K562 (cell line): ENCODE results near the gene SLC23A2.

ENCODE experiments used
- ADNP ChIP-seq: fragments of 200-800 bp; sonication (Bioruptor generic); IDR thresholded peaks from 2 replicates; pipeline ENCODE4 v1.6.1; 2016; ENCODE audit warnings: missing genetic modification characterization, missing compliant biosample characterization
- CHD2 ChIP-seq: IDR thresholded peaks from 2 replicates; pipeline ENCODE4 v1.6.1; 2011; ENCODE audit warnings: low read depth, low read length
- CREM ChIP-seq: IDR thresholded peaks from 2 replicates; pipeline ENCODE4 v1.6.1; 2014; ENCODE audit warnings: antibody characterized with exemption, low read depth
- HDGF ChIP-seq: fragments of 450-650 bp; IDR thresholded peaks from 2 replicates; pipeline ENCODE4 v1.6.1; 2016
- ID3 ChIP-seq, 2 experiments: fragments of 250-450 bp in 1 of 2; fragments of 450-650 bp in 1 of 2; sonication (Bioruptor Pico) in 1 of 2; IDR thresholded peaks; 2 replicates each; pipeline versions ENCODE4 v1.6.1 to v1.8.0; 2016 to 2021; ENCODE audit warnings: mild to moderate bottlenecking in 2 of 2, moderate library complexity in 2 of 2, missing compliant biosample characterization in 1 of 2, missing genetic modification characterization in 1 of 2
- JUND ChIP-seq, 2 experiments: IDR thresholded peaks; 2 replicates in 1 of 2; 3 replicates in 1 of 2; pipeline ENCODE4 v1.6.1; 2011; ENCODE audit warnings: borderline replicate concordance in 2 of 2, low read depth in 2 of 2, low read length in 2 of 2, improper control_type of control experiment in 1 of 2, missing biosample characterization in 1 of 2, missing genetic modification characterization in 1 of 2, missing genetic modification reagents in 1 of 2
- POLR2AphosphoS5 ChIP-seq: IDR thresholded peaks from 2 replicates; pipeline ENCODE4 v1.6.1; 2011; ENCODE audit warnings: mild to moderate bottlenecking, low read depth, low read length, moderate library complexity; ENCODE audit not compliant: control insufficient read depth, insufficient read depth
- PURB ChIP-seq: sonication (generic); formaldehyde crosslinking; IDR thresholded peaks from 2 replicates; pipeline ENCODE4 v1.9.0; 2021; ENCODE audit warnings: low read depth, mild to moderate bottlenecking, missing genetic modification reagents
- RNF2 ChIP-seq: sonication (generic); IDR thresholded peaks from 2 replicates; pipeline ENCODE4 v1.6.1; 2016
- TAF1 ChIP-seq: IDR thresholded peaks from 2 replicates; pipeline ENCODE4 v1.6.1; 2011; ENCODE audit warnings: mild to moderate bottlenecking, low read length, moderate library complexity; ENCODE audit not compliant: insufficient read depth, control insufficient read depth, severe bottlenecking; ENCODE audit errors: extremely low read depth
- ZNF3 ChIP-seq: fragments of 250-450 bp; sonication (Bioruptor Pico); IDR thresholded peaks from 2 replicates; pipeline ENCODE4 v1.5.0; 2021; ENCODE audit warnings: mild to moderate bottlenecking, moderate library complexity
- TF ChIP-seq, protein P1 (sequence below), 2 experiments: fragments of 450-650 bp; formaldehyde crosslinking in 1 of 2; IDR thresholded peaks; 2 replicates each; pipeline versions ENCODE4 v1.4.0 to v1.6.1; 2014 to 2020; ENCODE audit warnings: mild to moderate bottlenecking in 2 of 2, borderline replicate concordance in 1 of 2, low read depth in 1 of 2
- TF ChIP-seq, protein P2 (sequence below): fragments of 450-650 bp; conservative IDR thresholded peaks from 2 replicates; pipeline ENCODE4 v1.6.1; 2016; ENCODE audit warnings: missing genetic modification characterization, low read depth, mild to moderate bottlenecking, control low read depth, missing compliant biosample characterization
- TF ChIP-seq, protein P3 (sequence below), 3 experiments: IDR thresholded peaks in 2 of 3; conservative IDR thresholded peaks in 1 of 3; 2 replicates each; pipeline ENCODE4 v1.5.1; 2011 to 2012; ENCODE audit warnings: low read length in 3 of 3, mild to moderate bottlenecking in 3 of 3, control low read depth in 2 of 3, improper control_type of control experiment in 1 of 3, inconsistent platforms in 1 of 3, low read depth in 1 of 3, mixed read lengths in 1 of 3, moderate library complexity in 1 of 3; ENCODE audit not compliant: insufficient read depth in 2 of 3

GRCh38 chr20:4971064-4971463, 30.2 kb downstream of the SLC23A2 start:
- TF ChIP-seq RNF2 (no peak), CHD2 (no peak), PURB (CRISPR knock-in tag) (no peak), CREM (no peak), HDGF (no peak), ZNF3 (CRISPR knock-in tag) (no peak), POLR2AphosphoS5 (no peak), ADNP (tag) (no peak), TAF1 (no peak), ID3 (CRISPR knock-in tag; IDR thresholded peaks at IDR 0.05) (no peak), ID3 (tag; IDR thresholded peaks at IDR 0.05) (no peak), JUND (IDR thresholded peaks at IDR 0.05; ENCODE audit: borderline replicate concordance, low read depth, low read length) (no peak), JUND (tag; IDR thresholded peaks at IDR 0.05; ENCODE audit: borderline replicate concordance, low read depth, low read length) (no peak)
- TF ChIP-seq, protein P1, sequence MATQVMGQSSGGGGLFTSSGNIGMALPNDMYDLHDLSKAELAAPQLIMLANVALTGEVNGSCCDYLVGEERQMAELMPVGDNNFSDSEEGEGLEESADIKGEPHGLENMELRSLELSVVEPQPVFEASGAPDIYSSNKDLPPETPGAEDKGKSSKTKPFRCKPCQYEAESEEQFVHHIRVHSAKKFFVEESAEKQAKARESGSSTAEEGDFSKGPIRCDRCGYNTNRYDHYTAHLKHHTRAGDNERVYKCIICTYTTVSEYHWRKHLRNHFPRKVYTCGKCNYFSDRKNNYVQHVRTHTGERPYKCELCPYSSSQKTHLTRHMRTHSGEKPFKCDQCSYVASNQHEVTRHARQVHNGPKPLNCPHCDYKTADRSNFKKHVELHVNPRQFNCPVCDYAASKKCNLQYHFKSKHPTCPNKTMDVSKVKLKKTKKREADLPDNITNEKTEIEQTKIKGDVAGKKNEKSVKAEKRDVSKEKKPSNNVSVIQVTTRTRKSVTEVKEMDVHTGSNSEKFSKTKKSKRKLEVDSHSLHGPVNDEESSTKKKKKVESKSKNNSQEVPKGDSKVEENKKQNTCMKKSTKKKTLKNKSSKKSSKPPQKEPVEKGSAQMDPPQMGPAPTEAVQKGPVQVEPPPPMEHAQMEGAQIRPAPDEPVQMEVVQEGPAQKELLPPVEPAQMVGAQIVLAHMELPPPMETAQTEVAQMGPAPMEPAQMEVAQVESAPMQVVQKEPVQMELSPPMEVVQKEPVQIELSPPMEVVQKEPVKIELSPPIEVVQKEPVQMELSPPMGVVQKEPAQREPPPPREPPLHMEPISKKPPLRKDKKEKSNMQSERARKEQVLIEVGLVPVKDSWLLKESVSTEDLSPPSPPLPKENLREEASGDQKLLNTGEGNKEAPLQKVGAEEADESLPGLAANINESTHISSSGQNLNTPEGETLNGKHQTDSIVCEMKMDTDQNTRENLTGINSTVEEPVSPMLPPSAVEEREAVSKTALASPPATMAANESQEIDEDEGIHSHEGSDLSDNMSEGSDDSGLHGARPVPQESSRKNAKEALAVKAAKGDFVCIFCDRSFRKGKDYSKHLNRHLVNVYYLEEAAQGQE (IDR thresholded peaks at IDR 0.05; ENCODE audit: borderline replicate concordance) = no peak
- TF ChIP-seq, protein P1 (CRISPR knock-in tag; IDR thresholded peaks at IDR 0.05; ENCODE audit: low read depth) = no peak
- TF ChIP-seq, protein P2, sequence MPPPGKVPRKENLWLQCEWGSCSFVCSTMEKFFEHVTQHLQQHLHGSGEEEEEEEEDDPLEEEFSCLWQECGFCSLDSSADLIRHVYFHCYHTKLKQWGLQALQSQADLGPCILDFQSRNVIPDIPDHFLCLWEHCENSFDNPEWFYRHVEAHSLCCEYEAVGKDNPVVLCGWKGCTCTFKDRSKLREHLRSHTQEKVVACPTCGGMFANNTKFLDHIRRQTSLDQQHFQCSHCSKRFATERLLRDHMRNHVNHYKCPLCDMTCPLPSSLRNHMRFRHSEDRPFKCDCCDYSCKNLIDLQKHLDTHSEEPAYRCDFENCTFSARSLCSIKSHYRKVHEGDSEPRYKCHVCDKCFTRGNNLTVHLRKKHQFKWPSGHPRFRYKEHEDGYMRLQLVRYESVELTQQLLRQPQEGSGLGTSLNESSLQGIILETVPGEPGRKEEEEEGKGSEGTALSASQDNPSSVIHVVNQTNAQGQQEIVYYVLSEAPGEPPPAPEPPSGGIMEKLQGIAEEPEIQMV = no peak
- TF ChIP-seq, protein P3, sequence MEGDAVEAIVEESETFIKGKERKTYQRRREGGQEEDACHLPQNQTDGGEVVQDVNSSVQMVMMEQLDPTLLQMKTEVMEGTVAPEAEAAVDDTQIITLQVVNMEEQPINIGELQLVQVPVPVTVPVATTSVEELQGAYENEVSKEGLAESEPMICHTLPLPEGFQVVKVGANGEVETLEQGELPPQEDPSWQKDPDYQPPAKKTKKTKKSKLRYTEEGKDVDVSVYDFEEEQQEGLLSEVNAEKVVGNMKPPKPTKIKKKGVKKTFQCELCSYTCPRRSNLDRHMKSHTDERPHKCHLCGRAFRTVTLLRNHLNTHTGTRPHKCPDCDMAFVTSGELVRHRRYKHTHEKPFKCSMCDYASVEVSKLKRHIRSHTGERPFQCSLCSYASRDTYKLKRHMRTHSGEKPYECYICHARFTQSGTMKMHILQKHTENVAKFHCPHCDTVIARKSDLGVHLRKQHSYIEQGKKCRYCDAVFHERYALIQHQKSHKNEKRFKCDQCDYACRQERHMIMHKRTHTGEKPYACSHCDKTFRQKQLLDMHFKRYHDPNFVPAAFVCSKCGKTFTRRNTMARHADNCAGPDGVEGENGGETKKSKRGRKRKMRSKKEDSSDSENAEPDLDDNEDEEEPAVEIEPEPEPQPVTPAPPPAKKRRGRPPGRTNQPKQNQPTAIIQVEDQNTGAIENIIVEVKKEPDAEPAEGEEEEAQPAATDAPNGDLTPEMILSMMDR (IDR thresholded peaks at IDR 0.05 in 2 of 3, conservative IDR thresholded peaks at IDR 0.05 in 1 of 3; ENCODE audit: insufficient read depth in 2 of 3, low read depth in 1 of 3, low read length in 3 of 3) = no peak
